PFSK-1 (cell line): ENCODE measurements around the gene NOC2L.

Experiments used
- FOXP2 ChIP-seq: optimal IDR thresholded peaks from 2 replicates; pipeline ENCODE3; 2011; ENCODE audit warnings: borderline replicate concordance, control low read depth, inconsistent platforms; ENCODE audit not compliant: insufficient read depth; ENCODE audit errors: extremely low read length, extremely low read depth
- POLR2AphosphoS5 ChIP-seq: IDR thresholded peaks from 2 replicates; pipeline ENCODE4 v1.6.1; 2012; ENCODE audit warnings: low read depth, mild to moderate bottlenecking, control low read depth, low read length, moderate library complexity
- SIN3A ChIP-seq: IDR thresholded peaks from 2 replicates; pipeline ENCODE4 v1.6.1; 2012; ENCODE audit warnings: mild to moderate bottlenecking, low read length, moderate library complexity, borderline replicate concordance; ENCODE audit not compliant: insufficient read depth
- TAF1 ChIP-seq: IDR thresholded peaks from 2 replicates; pipeline ENCODE4 v1.6.1; 2012; ENCODE audit warnings: low read length, control low read depth, borderline replicate concordance; ENCODE audit not compliant: insufficient read depth
- TF ChIP-seq, protein P1 (sequence below), 2 experiments: IDR thresholded peaks; 2 replicates each; pipeline versions ENCODE4 v1.6.1 to v1.8.0; 2011 to 2012; ENCODE audit warnings: low read depth in 2 of 2, low read length in 2 of 2, control low read depth in 1 of 2, inconsistent platforms in 1 of 2, mild to moderate bottlenecking in 1 of 2, moderate library complexity in 1 of 2; ENCODE audit not compliant: insufficient read depth in 1 of 2

DNA sequence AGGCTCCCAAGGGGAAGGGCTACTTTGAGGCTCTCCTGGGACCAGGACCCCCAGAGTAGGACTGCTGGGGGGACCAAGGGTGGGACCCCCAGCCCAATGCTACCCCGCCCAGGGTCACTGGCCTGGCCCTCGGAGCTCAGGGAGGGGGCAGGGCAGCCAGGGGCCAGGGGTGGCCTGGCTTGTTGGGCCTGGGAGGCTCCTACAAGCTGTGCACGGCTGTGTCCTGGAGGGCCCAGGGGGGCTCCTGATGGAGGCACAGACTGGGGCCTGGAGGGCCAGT is 38.6 kb upstream of the NOC2L start:
- TF ChIP-seq POLR2AphosphoS5, result no peak
- TF ChIP-seq, protein P1, sequence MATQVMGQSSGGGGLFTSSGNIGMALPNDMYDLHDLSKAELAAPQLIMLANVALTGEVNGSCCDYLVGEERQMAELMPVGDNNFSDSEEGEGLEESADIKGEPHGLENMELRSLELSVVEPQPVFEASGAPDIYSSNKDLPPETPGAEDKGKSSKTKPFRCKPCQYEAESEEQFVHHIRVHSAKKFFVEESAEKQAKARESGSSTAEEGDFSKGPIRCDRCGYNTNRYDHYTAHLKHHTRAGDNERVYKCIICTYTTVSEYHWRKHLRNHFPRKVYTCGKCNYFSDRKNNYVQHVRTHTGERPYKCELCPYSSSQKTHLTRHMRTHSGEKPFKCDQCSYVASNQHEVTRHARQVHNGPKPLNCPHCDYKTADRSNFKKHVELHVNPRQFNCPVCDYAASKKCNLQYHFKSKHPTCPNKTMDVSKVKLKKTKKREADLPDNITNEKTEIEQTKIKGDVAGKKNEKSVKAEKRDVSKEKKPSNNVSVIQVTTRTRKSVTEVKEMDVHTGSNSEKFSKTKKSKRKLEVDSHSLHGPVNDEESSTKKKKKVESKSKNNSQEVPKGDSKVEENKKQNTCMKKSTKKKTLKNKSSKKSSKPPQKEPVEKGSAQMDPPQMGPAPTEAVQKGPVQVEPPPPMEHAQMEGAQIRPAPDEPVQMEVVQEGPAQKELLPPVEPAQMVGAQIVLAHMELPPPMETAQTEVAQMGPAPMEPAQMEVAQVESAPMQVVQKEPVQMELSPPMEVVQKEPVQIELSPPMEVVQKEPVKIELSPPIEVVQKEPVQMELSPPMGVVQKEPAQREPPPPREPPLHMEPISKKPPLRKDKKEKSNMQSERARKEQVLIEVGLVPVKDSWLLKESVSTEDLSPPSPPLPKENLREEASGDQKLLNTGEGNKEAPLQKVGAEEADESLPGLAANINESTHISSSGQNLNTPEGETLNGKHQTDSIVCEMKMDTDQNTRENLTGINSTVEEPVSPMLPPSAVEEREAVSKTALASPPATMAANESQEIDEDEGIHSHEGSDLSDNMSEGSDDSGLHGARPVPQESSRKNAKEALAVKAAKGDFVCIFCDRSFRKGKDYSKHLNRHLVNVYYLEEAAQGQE (IDR thresholded peaks at IDR 0.05; ENCODE audit: insufficient read depth in 1 of 2, low read depth in 2 of 2, low read length in 2 of 2), result no peak
- no peak for TF ChIP-seq SIN3A
- no peak for TF ChIP-seq TAF1
- TF ChIP-seq FOXP2, result no peak
